Mesendoderm (in vitro differentiated cells): ENCODE data around the gene RIPOR3.
A peak's percentile ranks its signal among the peaks of the same experiment; 100 is the strongest.

Experiments
- DNase-seq: peaks from one replicate; pipeline ENCODE4 v3.0.0; 2013
- H2AK5ac ChIP-seq: 2 replicates; pipeline ENCODE4 v1.6.1; 2013; ENCODE audit warnings: low read length, inconsistent platforms
- H2BK120ac ChIP-seq: 2 replicates; pipeline ENCODE4 v1.6.1; 2013; ENCODE audit warnings: low read depth, mild to moderate bottlenecking, low read length, moderate library complexity, mixed read lengths
- H2BK15ac ChIP-seq: replicated peaks from 2 replicates; pipeline ENCODE4 v1.6.1; 2013; ENCODE audit warnings: low read depth, mild to moderate bottlenecking, moderate library complexity
- H2BK5ac ChIP-seq: 2 replicates; pipeline ENCODE4 v1.6.1; 2013; ENCODE audit warnings: low read length, inconsistent platforms
- H3K18ac ChIP-seq: 2 replicates; pipeline ENCODE4 v1.6.1; 2013; ENCODE audit warnings: mild to moderate bottlenecking, low read length, mixed read lengths
- H3K23ac ChIP-seq: one replicate; pipeline ENCODE4 v1.6.1; 2013; ENCODE audit warnings: low read length
- H3K27ac ChIP-seq: 2 replicates; pipeline ENCODE4 v1.5.1; 2013; ENCODE audit warnings: low read depth, mild to moderate bottlenecking, inconsistent platforms, low read length, moderate library complexity
- H3K27me3 ChIP-seq: 2 replicates; pipeline ENCODE4 v1.6.1; 2013; ENCODE audit warnings: low read length, control low read depth, mild to moderate bottlenecking, inconsistent platforms; ENCODE audit not compliant: insufficient read depth, poor library complexity
- H3K36me3 ChIP-seq: 2 replicates; pipeline ENCODE4 v1.6.1; 2013; ENCODE audit warnings: low read length, inconsistent platforms; ENCODE audit not compliant: control insufficient read depth, insufficient read depth
- H3K4ac ChIP-seq: one replicate; pipeline ENCODE4 v1.6.1; 2013; ENCODE audit warnings: low read depth, mild to moderate bottlenecking, low read length, moderate library complexity
- H3K4me1 ChIP-seq: 2 replicates; pipeline ENCODE4 v1.6.1; 2013; ENCODE audit warnings: low read depth, low read length, inconsistent platforms; ENCODE audit not compliant: control insufficient read depth
- H3K4me2 ChIP-seq: 2 replicates; pipeline ENCODE4 v1.6.1; 2013; ENCODE audit warnings: low read length
- H3K4me3 ChIP-seq: 2 replicates; pipeline ENCODE4 v1.5.1; 2013; ENCODE audit warnings: mild to moderate bottlenecking, low read length
- H3K56ac ChIP-seq: one replicate; pipeline ENCODE4 v1.6.1; 2013; ENCODE audit warnings: low read length
- H3K79me1 ChIP-seq: 2 replicates; pipeline ENCODE4 v1.6.1; 2013; ENCODE audit warnings: low read length, inconsistent platforms
- H3K79me2 ChIP-seq: 2 replicates; pipeline ENCODE4 v1.6.1; 2013; ENCODE audit warnings: mild to moderate bottlenecking, low read length; ENCODE audit not compliant: control insufficient read depth, insufficient read depth
- H3K9ac ChIP-seq: 2 replicates; pipeline ENCODE4 v1.6.1; 2013; ENCODE audit warnings: low read length, inconsistent platforms
- H4K5ac ChIP-seq: one replicate; pipeline ENCODE4 v1.6.1; 2013; ENCODE audit warnings: low read length
- H4K8ac ChIP-seq: one replicate; pipeline ENCODE4 v1.6.1; 2013; ENCODE audit warnings: low read depth, mild to moderate bottlenecking, control low read depth, low read length, moderate library complexity
- WGBS: extraction: QIAGEN DNeasy Blood & Tissue Kit; methylation state at CpG from one replicate; pipeline ENCODE4 v1.1.7; 2013; ENCODE audit warnings: low lambda C conversion rate, missing lambda C conversion rate; ENCODE audit not compliant: insufficient coverage; ENCODE audit errors: extremely low coverage; 5-methylcytosine and 5-hydroxymethylcytosine counted together

The RIPOR3 gene

DNA sequence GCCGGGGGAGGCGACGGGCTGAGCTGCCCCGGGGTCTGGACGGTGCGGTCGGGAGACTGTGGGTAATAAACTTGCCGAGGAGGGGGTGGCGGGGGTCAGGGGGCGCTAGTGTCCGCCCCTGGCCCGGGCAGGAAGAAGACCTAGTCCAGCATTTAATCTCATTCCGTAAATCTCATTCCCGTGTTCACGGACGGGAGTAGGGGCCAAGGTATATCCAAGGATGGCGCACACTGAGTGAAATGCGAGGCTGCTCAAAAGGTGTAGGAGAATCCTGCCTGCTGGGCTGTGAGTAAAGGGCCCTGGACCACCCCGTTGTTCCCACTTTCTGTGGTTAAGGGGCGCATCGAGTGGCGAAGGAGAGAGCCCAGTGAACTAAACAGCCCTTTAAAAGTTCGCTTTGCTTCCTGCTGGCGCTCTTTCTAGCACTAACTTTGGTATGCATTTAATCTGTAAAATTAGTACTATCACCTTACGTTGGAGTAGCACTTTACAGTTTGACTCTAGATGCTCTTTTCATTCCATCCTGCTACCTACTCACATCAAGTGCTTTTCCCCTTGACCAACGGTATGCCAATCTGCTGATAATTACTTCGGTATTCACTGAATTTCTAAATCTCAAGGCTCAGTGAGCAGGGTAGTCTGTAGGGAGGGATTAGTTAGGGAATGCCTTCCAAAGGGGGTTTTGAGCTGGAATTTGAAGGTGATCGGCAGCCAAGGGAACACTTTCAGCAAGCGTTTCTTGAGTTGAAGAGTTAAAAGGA lies 40.8 kb upstream of the RIPOR3 start:
- Histone ChIP-seq H3K4me3 (peak overlapping the region; percentile 84), H2BK120ac (no peak overlapping the region), H3K4me2 (peak overlapping the region; percentile 64), H3K23ac (no peak overlapping the region), H3K36me3 (no peaks in the 10 kb centered on the region), H4K8ac (no peak overlapping the region), H3K27me3 (no peaks in the 10 kb centered on the region), H2BK15ac (no peak overlapping the region), H4K5ac (no peak overlapping the region), H3K4me1 (peaks cover 6% of the 10 kb centered on the region), H3K79me1 (peaks cover 2% of the 10 kb centered on the region), H3K79me2 (peaks cover 28% of the 10 kb centered on the region), H3K56ac (peak overlapping the region; percentile 96), H3K27ac (peak overlapping the region; percentile 95), H2BK5ac (no peak overlapping the region), H3K4ac (peak overlapping the region; percentile 82), H2AK5ac (no peak overlapping the region), H3K9ac (peak overlapping the region; percentile 90), H3K18ac (peak overlapping the region; percentile 95)
- peak; percentile 82 for DNase-seq
- no CpG with 5 or more reads among the region's 29 CpGs for WGBS

DNA sequence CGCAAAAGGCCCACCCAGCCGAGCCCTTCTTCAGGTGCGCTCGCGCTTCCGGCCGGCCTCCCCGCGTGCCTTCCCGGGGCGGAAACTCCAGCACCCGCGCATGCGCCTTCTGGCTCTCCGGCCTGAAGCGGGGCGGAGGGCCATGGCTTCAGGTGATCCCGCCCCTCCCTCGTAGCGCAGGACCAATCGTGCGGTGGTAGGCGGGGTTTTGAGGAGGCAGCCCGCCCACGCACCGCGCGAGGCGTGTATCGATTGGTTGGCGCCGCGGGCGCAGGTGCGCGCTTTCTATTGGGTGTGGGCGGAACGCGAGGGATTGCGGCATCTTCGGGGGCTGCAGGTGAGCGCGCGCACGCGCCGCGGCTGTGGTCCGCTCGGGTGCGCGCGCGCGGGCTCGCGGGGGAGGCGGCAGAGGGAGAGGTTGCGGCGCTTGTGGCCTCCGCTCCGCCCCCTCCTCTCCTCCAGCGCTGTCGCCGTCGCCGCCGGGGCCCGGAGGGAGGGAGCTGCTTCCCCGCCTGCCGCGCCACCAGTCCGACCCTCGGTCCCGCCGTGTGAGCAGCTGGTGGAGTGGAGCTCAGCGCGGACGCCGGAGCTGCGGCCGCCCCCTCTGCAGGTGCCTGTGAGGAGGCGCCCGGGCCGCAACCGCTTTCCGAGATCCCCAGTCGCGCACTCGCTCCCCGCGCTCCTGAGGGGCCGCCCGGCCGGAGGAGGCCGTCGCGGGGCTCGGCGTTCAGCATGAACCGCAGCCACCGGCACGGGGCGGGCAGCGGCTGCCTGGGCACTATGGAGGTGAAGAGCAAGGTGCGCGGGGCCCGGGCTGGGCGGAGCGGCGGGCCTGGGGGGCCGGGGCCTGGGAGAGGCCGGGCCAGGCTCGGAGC lies 40.0 kb upstream of the RIPOR3 start, which contains the start of gene PARD6B:
PARD6B (plus strand) TSS at position 526 of the 875 bp plus-strand sequence; CDS start at position 733, 207 bp downstream.
- Histone ChIP-seq H2BK120ac (peak within 1 kb of the TSS; percentile 32), H3K4me1 (peaks cover 6% of the 10 kb centered on the region), H2AK5ac (no peak within 1 kb of the TSS), H4K8ac (peak within 1 kb of the TSS; percentile 67), H3K4ac (peak within 1 kb of the TSS; percentile 82), H3K23ac (peak within 1 kb of the TSS; percentile 95), H3K79me2 (peaks cover 26% of the 10 kb centered on the region), H3K27me3 (no peaks in the 10 kb centered on the region), H2BK15ac (no peak within 1 kb of the TSS), H3K27ac (peak within 1 kb of the TSS; percentile 95), H3K4me3 (peak within 1 kb of the TSS; percentile 84), H4K5ac (no peak within 1 kb of the TSS), H3K4me2 (peak within 1 kb of the TSS; percentile 79), H3K36me3 (no peaks in the 10 kb centered on the region), H2BK5ac (peak within 1 kb of the TSS; percentile 47), H3K9ac (peak within 1 kb of the TSS; percentile 90), H3K79me1 (peaks cover 2% of the 10 kb centered on the region), H3K18ac (peak within 1 kb of the TSS; percentile 95), H3K56ac (peak within 1 kb of the TSS; percentile 96)
- no CpG with 5 or more reads among the region's 114 CpGs for WGBS
- peak; percentile 99 for DNase-seq

DNA sequence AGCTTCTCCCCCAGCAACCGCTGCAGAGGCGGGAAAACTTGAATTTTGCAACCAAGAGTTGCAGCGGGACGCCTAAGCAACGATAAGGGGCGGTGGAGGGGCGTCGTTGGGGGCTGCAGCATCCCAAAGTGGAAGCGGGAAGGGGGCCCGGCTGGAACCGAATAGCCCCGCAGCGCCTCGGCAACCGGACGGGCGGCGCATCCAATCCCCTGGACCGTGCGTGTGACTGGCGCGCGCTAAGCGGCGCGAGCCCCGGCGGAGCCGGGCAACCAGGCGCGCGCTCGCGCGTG lies 39.4 kb upstream of the RIPOR3 start:
- Histone ChIP-seq H2BK5ac (peak overlapping the region; percentile 17), H3K18ac (peak overlapping the region; percentile 78), H2AK5ac (no peak overlapping the region), H3K27me3 (no peaks in the 10 kb centered on the region), H3K36me3 (no peaks in the 10 kb centered on the region), H2BK120ac (no peak overlapping the region), H3K79me2 (peaks cover 23% of the 10 kb centered on the region), H3K9ac (peak overlapping the region; percentile 86), H3K23ac (peak overlapping the region; percentile 95), H3K56ac (peak overlapping the region; percentile 96), H3K4me2 (peak overlapping the region; percentile 79), H4K5ac (no peak overlapping the region), H3K27ac (peak overlapping the region; percentile 77), H2BK15ac (no peak overlapping the region), H3K4me1 (peaks cover 6% of the 10 kb centered on the region), H4K8ac (peak overlapping the region; percentile 67), H3K4ac (peak overlapping the region; percentile 63), H3K4me3 (peak overlapping the region; percentile 77), H3K79me1 (peaks cover 2% of the 10 kb centered on the region)
- WGBS = no CpG with 5 or more reads among the region's 35 CpGs
- DNase-seq = no peak

DNA sequence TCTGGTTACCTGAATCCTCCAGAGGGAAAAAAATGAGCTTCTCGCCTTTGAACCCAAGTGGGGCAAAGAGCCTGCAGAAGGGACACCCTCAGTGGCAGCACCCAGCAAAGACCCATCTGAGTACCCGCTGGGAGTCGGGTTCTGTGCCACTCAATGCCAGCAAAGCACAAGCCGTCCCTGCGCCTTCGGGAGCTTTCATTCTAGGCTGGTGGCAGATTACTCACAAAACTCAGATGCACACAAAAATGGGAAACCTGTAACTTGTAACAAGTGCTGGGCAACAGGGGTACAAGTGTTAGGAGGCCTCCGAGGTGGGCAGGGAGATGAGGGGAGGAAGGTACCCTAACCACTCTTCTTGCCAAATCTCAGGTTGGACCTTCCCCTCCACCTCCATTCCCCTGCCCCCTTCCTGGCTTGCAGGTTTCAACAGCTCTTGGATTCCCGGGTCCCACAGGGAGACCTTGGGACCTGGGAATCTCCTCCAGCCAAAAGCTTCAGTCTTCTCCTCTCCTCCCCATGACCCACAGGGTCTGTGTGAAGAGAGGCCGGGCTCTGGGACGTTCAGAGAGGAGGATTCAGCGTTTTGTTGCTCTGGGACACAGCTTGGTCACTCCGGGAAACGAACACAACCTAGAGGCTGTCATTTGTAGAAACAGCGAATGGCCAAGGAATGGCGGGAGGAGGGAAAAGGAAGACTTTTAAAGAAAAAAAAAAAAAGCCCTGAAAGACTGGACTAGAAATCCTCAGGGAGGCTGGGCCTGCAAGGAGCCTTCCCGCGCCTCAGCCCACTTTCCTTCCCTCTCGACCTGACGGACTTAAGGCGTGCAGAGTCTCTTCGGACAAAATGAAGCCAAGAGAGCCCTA lies 38.8 kb upstream of the RIPOR3 start:
- peak; percentile 80 for DNase-seq
- peak overlapping the region; percentile 86 for H3K9ac ChIP-seq
- WGBS = no CpG with 5 or more reads among the region's 21 CpGs

DNA sequence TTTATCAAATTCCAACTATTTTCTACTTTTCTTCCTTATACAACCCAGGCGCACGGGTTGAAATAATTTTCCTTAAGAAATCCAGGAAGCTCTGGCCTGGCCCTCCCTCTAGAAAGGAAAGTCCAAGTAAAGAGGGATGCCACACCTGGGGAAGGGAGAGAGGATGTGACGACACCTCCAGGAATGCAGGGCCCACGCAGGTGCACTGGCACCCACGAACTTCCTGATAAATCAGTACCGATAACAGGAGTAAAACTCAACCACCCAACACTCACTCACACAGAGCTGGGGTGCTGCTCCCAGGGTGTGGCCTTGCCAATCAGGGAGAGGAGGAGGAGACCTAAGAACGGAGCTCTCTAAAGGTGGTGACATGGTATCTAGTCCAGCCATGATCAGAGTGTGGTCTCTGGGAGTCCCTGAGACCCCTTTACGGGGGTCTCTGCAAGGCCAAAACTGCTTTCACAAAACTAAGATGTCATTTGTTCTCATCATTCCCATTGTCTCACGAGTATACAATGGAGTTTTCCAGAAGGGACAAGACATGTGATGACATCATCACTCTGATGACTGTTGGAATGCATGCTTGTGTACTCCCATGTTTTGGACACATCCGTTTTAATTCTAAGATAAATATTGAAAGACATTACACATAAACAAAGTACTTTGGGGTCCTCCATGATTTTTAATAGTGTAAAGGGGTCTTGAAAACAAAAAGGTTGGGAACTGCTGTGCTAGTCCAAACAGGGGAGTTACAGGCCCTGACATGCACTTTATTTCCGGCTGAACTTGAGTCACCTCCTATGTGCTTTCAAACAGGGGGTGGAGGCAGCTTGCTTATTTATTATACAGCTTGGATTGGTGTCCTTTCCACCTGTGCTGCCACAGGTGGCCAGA lies 37.9 kb upstream of the RIPOR3 start:
- Histone ChIP-seq H3K4me1 (peaks cover 12% of the 10 kb centered on the region), H4K8ac (no peak overlapping the region), H3K18ac (no peak overlapping the region), H2BK120ac (no peak overlapping the region), H3K56ac (no peak overlapping the region), H3K36me3 (no peaks in the 10 kb centered on the region), H3K79me2 (peaks cover 18% of the 10 kb centered on the region), H3K23ac (no peak overlapping the region), H3K4me2 (no peak overlapping the region), H2BK15ac (no peak overlapping the region), H3K27me3 (no peaks in the 10 kb centered on the region), H3K4me3 (no peak overlapping the region), H3K79me1 (no peaks in the 10 kb centered on the region), H2AK5ac (no peak overlapping the region), H2BK5ac (no peak overlapping the region), H3K9ac (no peak overlapping the region), H3K27ac (no peak overlapping the region), H4K5ac (no peak overlapping the region), H3K4ac (peak overlapping the region; percentile 59)
- 100% methylated on average over 2 of the region's 11 CpGs for WGBS
- DNase-seq = no peak

More for the DNA sequence above, 38.8 kb upstream of the RIPOR3 start:
- peak overlapping the region; percentile 79 for H3K4me2 ChIP-seq
- H3K4ac ChIP-seq = peak overlapping the region; percentile 63
- no peak overlapping the region for H4K5ac ChIP-seq
- H2AK5ac ChIP-seq = no peak overlapping the region
- H3K56ac ChIP-seq = peak overlapping the region; percentile 96
- peaks cover 2% of the 10 kb centered on the region for H3K79me1 ChIP-seq
- H3K79me2 ChIP-seq = peaks cover 23% of the 10 kb centered on the region
- H2BK120ac ChIP-seq = no peak overlapping the region
- no peak overlapping the region for H2BK15ac ChIP-seq
- no peaks in the 10 kb centered on the region for H3K27me3 ChIP-seq
- peak overlapping the region; percentile 17 for H2BK5ac ChIP-seq
- H4K8ac ChIP-seq = no peak overlapping the region
- H3K36me3 ChIP-seq = no peaks in the 10 kb centered on the region
- peak overlapping the region; percentile 77 for H3K4me3 ChIP-seq
- H3K18ac ChIP-seq = peak overlapping the region; percentile 78
- peak overlapping the region; percentile 95 for H3K23ac ChIP-seq
- peaks cover 7% of the 10 kb centered on the region for H3K4me1 ChIP-seq
- H3K27ac ChIP-seq = peak overlapping the region; percentile 77
